Tibial nerve (tissue), 4 donors: ENCODE data around the gene ABCA9. TPM values are rescaled to one million over a fixed set of nuclear protein-coding genes. Genes with fewer than 3 reads are reported as not detected.
"Not testable (repeated sequence)": the region's sequence is repeated elsewhere in the genome, so short reads cannot be mapped to it uniquely, and the experiment has no call there.

ENCODE experiments used
- DNase-seq, 2 donors: peaks; one replicate each; pipeline ENCODE4 v3.0.0-alpha.2; 2019; ENCODE audit warnings: low spot score in 2 of 2
- H3K27ac ChIP-seq, 4 donors: fragments of 200-600 bp; sonication (generic) in 3 of 4; one replicate each; pipeline ENCODE4 v1.5.1; 2017 to 2019; ENCODE audit warnings: mild to moderate bottlenecking in 1 of 4
- H3K27me3 ChIP-seq, 2 donors: fragments of 200-600 bp; sonication (generic) in 1 of 2; one replicate each; pipeline versions ENCODE4 v1.5.1 to v1.6.0; 2017 to 2019
- H3K36me3 ChIP-seq, 3 donors: fragments of 200-600 bp; sonication (generic); one replicate each; pipeline ENCODE4 v1.5.1; 2018 to 2019
- H3K4me1 ChIP-seq, 4 donors: fragments of 200-600 bp; sonication (generic) in 3 of 4; one replicate each; pipeline ENCODE4 v1.5.1; 2017 to 2019
- H3K4me3 ChIP-seq, 4 donors: fragments of 200-600 bp; sonication (generic) in 3 of 4; one replicate each; pipeline ENCODE4 v1.5.1; 2017 to 2019; ENCODE audit warnings: mild to moderate bottlenecking in 1 of 4, moderate library complexity in 1 of 4
- H3K9me3 ChIP-seq, 4 donors: fragments of 200-600 bp; sonication (generic) in 3 of 4; one replicate each; pipeline ENCODE4 v1.5.1; 2017 to 2019
- CTCF ChIP-seq, 5 experiments: fragments of 200-600 bp in 3 of 5; fragments of 450-650 bp in 2 of 5; sonication (generic) in 3 of 5; IDR thresholded peaks; one replicate each; pipeline ENCODE4 v1.5.1; 2016 to 2019; ENCODE audit warnings: antibody characterized with exemption in 5 of 5, mild to moderate bottlenecking in 3 of 5, moderate library complexity in 2 of 5
- EP300 ChIP-seq, 2 donors: sonication (generic); formaldehyde crosslinking; IDR thresholded peaks; one replicate each; pipeline ENCODE4 v1.6.1; 2017; ENCODE audit warnings: antibody characterized with exemption in 2 of 2, mild to moderate bottlenecking in 1 of 2
- POLR2A ChIP-seq, 2 donors: fragments of 450-650 bp; IDR thresholded peaks; one replicate each; pipeline ENCODE4 v1.6.1; 2017; ENCODE audit warnings: antibody characterized with exemption in 2 of 2, mild to moderate bottlenecking in 2 of 2, moderate library complexity in 2 of 2
- WGBS, 2 donors: methylation state at CpG; one replicate each; pipeline ENCODE4 v1.1.5; 2018; 5-methylcytosine and 5-hydroxymethylcytosine counted together
- total RNA-seq, 4 donors: library from RNA; depleted of rRNA; stranded (reverse); fragments of >200 nt; gene quantifications; one replicate each; pipeline ENCODE4 v1.1.0, GENCODE V29; 2016

The ABCA9 gene
- total RNA-seq, 4 donors from 2014 or later: 108 to 170 (median 124) TPM

GRCh38 chr17:69084911-69085310, 24.2 kb upstream of the ABCA9 start:
- no peak for DNase-seq
- WGBS, 2 donors: 67 to 72% methylated on average over 13 of the region's 13 CpGs
- H3K4me3 ChIP-seq: no peak overlapping the region
- no peaks in the 10 kb centered on the region for H3K27me3 ChIP-seq
- no peak overlapping the region for H3K27ac ChIP-seq
- peaks cover 3 to 95% (median 5%) of the 10 kb centered on the region in 3 donors for H3K36me3 ChIP-seq
- H3K9me3 ChIP-seq: peaks cover 0 to 7% (median 0%) of the 10 kb centered on the region in 4 donors
- TF ChIP-seq CTCF (IDR thresholded peaks at IDR 0.05): peak in 1 of 5 experiments; percentile 11
- TF ChIP-seq EP300 (IDR thresholded peaks at IDR 0.05): no peak
- no peaks in the 10 kb centered on the region for H3K4me1 ChIP-seq

GRCh38 chr17:69082696-69083095, 22.0 kb upstream of the ABCA9 start:
- no peaks in the 10 kb centered on the region for H3K27me3 ChIP-seq
- 90 to 95% methylated on average over 2 of the region's 2 CpGs for WGBS, 2 donors
- peaks cover 0 to 7% (median 0%) of the 10 kb centered on the region in 4 donors for H3K9me3 ChIP-seq
- H3K4me1 ChIP-seq: no peaks in the 10 kb centered on the region
- no peak for DNase-seq
- no peak overlapping the region for H3K27ac ChIP-seq
- TF ChIP-seq CTCF (IDR thresholded peaks at IDR 0.05) (no peak), POLR2A (IDR thresholded peaks at IDR 0.05) (no peak), EP300 (IDR thresholded peaks at IDR 0.05) (no peak)
- peaks cover 3 to 98% (median 5%) of the 10 kb centered on the region in 3 donors for H3K36me3 ChIP-seq
- no peak overlapping the region for H3K4me3 ChIP-seq

GRCh38 chr17:69078864-69079263, 18.1 kb upstream of the ABCA9 start:
- Histone ChIP-seq H3K27ac (no peak overlapping the region), H3K9me3 (peaks cover 0 to 43% (median 10%) of the 10 kb centered on the region in 4 donors), H3K4me1 (no peaks in the 10 kb centered on the region), H3K27me3 (no peaks in the 10 kb centered on the region), H3K36me3 (peaks cover 3 to 93% (median 5%) of the 10 kb centered on the region in 3 donors), H3K4me3 (no peak overlapping the region)
- no peak for DNase-seq
- no peak for TF ChIP-seq EP300 (IDR thresholded peaks at IDR 0.05)
- TF ChIP-seq CTCF (IDR thresholded peaks at IDR 0.05): no peak

GRCh38 chr17:69075823-69076222, 15.1 kb upstream of the ABCA9 start:
- no peak overlapping the region for H3K4me3 ChIP-seq
- H3K36me3 ChIP-seq: peaks cover 0 to 90% (median 0%) of the 10 kb centered on the region in 3 donors
- TF ChIP-seq CTCF (IDR thresholded peaks at IDR 0.05): no peak
- no peak for TF ChIP-seq POLR2A (IDR thresholded peaks at IDR 0.05)
- no peak for TF ChIP-seq EP300 (IDR thresholded peaks at IDR 0.05)
- DNase-seq: no peak
- H3K27ac ChIP-seq: no peak overlapping the region
- no peaks in the 10 kb centered on the region for H3K27me3 ChIP-seq
- H3K4me1 ChIP-seq: no peaks in the 10 kb centered on the region
- H3K9me3 ChIP-seq: peaks cover 0 to 43% (median 11%) of the 10 kb centered on the region in 4 donors

GRCh38 chr17:69073392-69073791, 12.7 kb upstream of the ABCA9 start:
- Histone ChIP-seq H3K9me3 (peaks cover 0 to 43% (median 11%) of the 10 kb centered on the region in 4 donors), H3K36me3 (peaks cover 0 to 78% (median 0%) of the 10 kb centered on the region in 3 donors)
- not testable (repeated sequence) for H3K27ac ChIP-seq, H3K4me1 ChIP-seq, H3K4me3 ChIP-seq, H3K27me3 ChIP-seq, DNase-seq

GRCh38 chr17:69072803-69073256, 12.1 kb upstream of the ABCA9 start:
- DNase-seq, H3K27me3 ChIP-seq, H3K27ac ChIP-seq, H3K4me1 ChIP-seq, H3K4me3 ChIP-seq: not testable (repeated sequence)
- H3K36me3 ChIP-seq: peaks cover 0 to 73% (median 0%) of the 10 kb centered on the region in 3 donors
- 88 to 94% methylated on average over 1 of the region's 1 CpG for WGBS, 2 donors
- H3K9me3 ChIP-seq: peaks cover 0 to 43% (median 11%) of the 10 kb centered on the region in 4 donors

- H3K27ac ChIP-seq, H3K27me3 ChIP-seq, H3K4me3 ChIP-seq, DNase-seq, H3K4me1 ChIP-seq: not testable (repeated sequence)
- WGBS, 2 donors: 92 to 94% methylated on average over 4 of the region's 4 CpGs
- peaks cover 0 to 61% (median 0%) of the 10 kb centered on the region in 3 donors for H3K36me3 ChIP-seq
- peaks cover 0 to 30% (median 9%) of the 10 kb centered on the region in 4 donors for H3K9me3 ChIP-seq
These were observed 10.5 kb upstream of the ABCA9 start for GRCh38 chr17:69071233-69071586.

GRCh38 chr17:69070378-69071232, 9.9 kb upstream of the ABCA9 start:
- not testable (repeated sequence) for H3K4me3 ChIP-seq, H3K27me3 ChIP-seq, H3K4me1 ChIP-seq, DNase-seq, H3K27ac ChIP-seq
- Histone ChIP-seq H3K36me3 (peaks cover 0 to 61% (median 0%) of the 10 kb centered on the region in 3 donors), H3K9me3 (peaks cover 0 to 24% (median 6%) of the 10 kb centered on the region in 4 donors)
- WGBS, 2 donors: 74 to 79% methylated on average over 7 to 12 of the region's 12 CpGs
